Neural progenitor cell (in vitro differentiated cells): ENCODE results near the gene ZBTB12. TPM values are rescaled to one million over a fixed set of nuclear protein-coding genes. Genes with fewer than 3 reads are reported as not detected.
A peak's percentile ranks its signal among the peaks of the same experiment; 100 is the strongest.

ENCODE experiments used
- DNase-seq: peaks from one replicate; pipeline ENCODE4 v3.0.0-alpha.2; 2016; ENCODE audit warnings: low spot score
- H2AFZ ChIP-seq: fragments of 200-600 bp; sonication (generic); replicated peaks from 2 replicates; pipeline ENCODE4 v1.6.1; 2016; ENCODE audit warnings: antibody characterized with exemption
- H3F3A ChIP-seq: fragments of 200-600 bp; sonication (generic); 2 replicates; pipeline ENCODE4 v1.6.1; 2016; ENCODE audit warnings: antibody characterized with exemption, low read depth
- H3K27ac ChIP-seq: fragments of 200-600 bp; sonication (generic); 2 replicates; pipeline ENCODE4 v1.5.1; 2016; ENCODE audit warnings: mild to moderate bottlenecking
- H3K27me3 ChIP-seq: fragments of 200-600 bp; sonication (generic); 2 replicates; pipeline ENCODE4 v1.6.1; 2016; ENCODE audit warnings: mild to moderate bottlenecking, moderate library complexity
- H3K36me3 ChIP-seq: fragments of 200-600 bp; sonication (generic); 2 replicates; pipeline ENCODE4 v1.5.1; 2016
- H3K4me1 ChIP-seq: fragments of 200-600 bp; sonication (generic); 2 replicates; pipeline ENCODE4 v1.6.1; 2016; ENCODE audit warnings: mixed run types
- H3K4me2 ChIP-seq: fragments of 200-600 bp; sonication (generic); 2 replicates; pipeline ENCODE4 v1.6.1; 2016
- H3K4me3 ChIP-seq: fragments of 200-600 bp; sonication (generic); 2 replicates; pipeline ENCODE4 v1.5.1; 2016
- H3K79me2 ChIP-seq: fragments of 200-600 bp; sonication (generic); 2 replicates; pipeline ENCODE4 v1.6.1; 2016; ENCODE audit warnings: low read depth
- H3K9ac ChIP-seq: fragments of 200-600 bp; sonication (generic); 2 replicates; pipeline ENCODE4 v1.6.1; 2016
- H3K9me3 ChIP-seq: fragments of 200-600 bp; sonication (generic); 2 replicates; pipeline ENCODE4 v1.5.1; 2016; ENCODE audit warnings: low read depth
- H4K20me1 ChIP-seq: fragments of 200-600 bp; sonication (generic); 2 replicates; pipeline ENCODE4 v1.6.1; 2016; ENCODE audit warnings: low read depth
- H3K27ac Mint-ChIP-seq: 3 replicates; pipeline ENCODE4 v1.8.0; 2021; ENCODE audit warnings: mixed read lengths
- H3K27me3 Mint-ChIP-seq: 2 replicates; pipeline ENCODE4 v1.8.0; 2022; ENCODE audit warnings: low read depth, mild to moderate bottlenecking, inconsistent platforms, moderate library complexity, mixed read lengths; ENCODE audit not compliant: insufficient read depth
- H3K36me3 Mint-ChIP-seq: 3 replicates; pipeline ENCODE4 v1.8.0; 2021; ENCODE audit warnings: mixed read lengths
- H3K4me1 Mint-ChIP-seq: 3 replicates; pipeline ENCODE4 v1.8.0; 2021; ENCODE audit warnings: mixed read lengths
- H3K4me3 Mint-ChIP-seq: 3 replicates; pipeline ENCODE4 v1.8.0; 2021; ENCODE audit warnings: mild to moderate bottlenecking, moderate library complexity, mixed read lengths
- H3K9me3 Mint-ChIP-seq: 3 replicates; pipeline ENCODE4 v1.8.0; 2020; ENCODE audit warnings: mixed read lengths
- EZH2 ChIP-seq: fragments of 200-600 bp; sonication (generic); IDR thresholded peaks from 2 replicates; pipeline ENCODE4 v1.6.1; 2017; ENCODE audit warnings: antibody characterized with exemption, mild to moderate bottlenecking, moderate library complexity
- EZH2phosphoT487 ChIP-seq: fragments of 200-600 bp; sonication (generic); IDR thresholded peaks from 2 replicates; pipeline ENCODE4 v1.6.1; 2017; ENCODE audit warnings: antibody characterized with exemption
- total RNA-seq: library from RNA; depleted of rRNA; stranded (reverse); fragments of >200 nt; gene quantifications from 2 replicates; pipeline ENCODE4 v1.2.3, GENCODE V29; 2015; ENCODE audit warnings: low replicate concordance
- TF ChIP-seq, protein P1 (sequence below): fragments of 200-600 bp; sonication (generic); IDR thresholded peaks from 2 replicates; pipeline ENCODE4 v1.5.1; 2017; ENCODE audit warnings: antibody characterized with exemption, mild to moderate bottlenecking

Gene ZBTB12
- total RNA-seq, 1 donor from 2014 or later, result 8.4 TPM

- H3K36me3 Mint-ChIP-seq, result peaks cover 40% of the 10 kb centered on the region
- H3K4me3 Mint-ChIP-seq, result no peak overlapping the region
- H3K4me2 ChIP-seq, result no peak overlapping the region
- H3K27me3 ChIP-seq, result no peaks in the 10 kb centered on the region
- no peaks in the 10 kb centered on the region for H3K4me1 Mint-ChIP-seq
- no peaks in the 10 kb centered on the region for H4K20me1 ChIP-seq
- TF ChIP-seq EZH2phosphoT487, result no peak
- no peak for TF ChIP-seq EZH2
- TF ChIP-seq, protein P1, sequence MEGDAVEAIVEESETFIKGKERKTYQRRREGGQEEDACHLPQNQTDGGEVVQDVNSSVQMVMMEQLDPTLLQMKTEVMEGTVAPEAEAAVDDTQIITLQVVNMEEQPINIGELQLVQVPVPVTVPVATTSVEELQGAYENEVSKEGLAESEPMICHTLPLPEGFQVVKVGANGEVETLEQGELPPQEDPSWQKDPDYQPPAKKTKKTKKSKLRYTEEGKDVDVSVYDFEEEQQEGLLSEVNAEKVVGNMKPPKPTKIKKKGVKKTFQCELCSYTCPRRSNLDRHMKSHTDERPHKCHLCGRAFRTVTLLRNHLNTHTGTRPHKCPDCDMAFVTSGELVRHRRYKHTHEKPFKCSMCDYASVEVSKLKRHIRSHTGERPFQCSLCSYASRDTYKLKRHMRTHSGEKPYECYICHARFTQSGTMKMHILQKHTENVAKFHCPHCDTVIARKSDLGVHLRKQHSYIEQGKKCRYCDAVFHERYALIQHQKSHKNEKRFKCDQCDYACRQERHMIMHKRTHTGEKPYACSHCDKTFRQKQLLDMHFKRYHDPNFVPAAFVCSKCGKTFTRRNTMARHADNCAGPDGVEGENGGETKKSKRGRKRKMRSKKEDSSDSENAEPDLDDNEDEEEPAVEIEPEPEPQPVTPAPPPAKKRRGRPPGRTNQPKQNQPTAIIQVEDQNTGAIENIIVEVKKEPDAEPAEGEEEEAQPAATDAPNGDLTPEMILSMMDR, result no peak
- H3K27ac Mint-ChIP-seq, result peak overlapping the region; percentile 50
- H3K79me2 ChIP-seq, result no peaks in the 10 kb centered on the region
- no peak overlapping the region for H3K4me3 ChIP-seq
- H3K27me3 Mint-ChIP-seq, result peaks cover 5% of the 10 kb centered on the region
- no peak overlapping the region for H2AFZ ChIP-seq
- H3K9me3 Mint-ChIP-seq, result no peaks in the 10 kb centered on the region
- no peaks in the 10 kb centered on the region for H3K9me3 ChIP-seq
- H3K36me3 ChIP-seq, result peaks cover 12% of the 10 kb centered on the region
- no peaks in the 10 kb centered on the region for H3F3A ChIP-seq
- no peak overlapping the region for H3K27ac ChIP-seq
- DNase-seq, result no peak
- H3K9ac ChIP-seq, result no peak overlapping the region
- H3K4me1 ChIP-seq, result no peaks in the 10 kb centered on the region
Measured at GRCh38 chr6:31887173-31888007, 14.5 kb downstream of the ZBTB12 start.

DNA sequence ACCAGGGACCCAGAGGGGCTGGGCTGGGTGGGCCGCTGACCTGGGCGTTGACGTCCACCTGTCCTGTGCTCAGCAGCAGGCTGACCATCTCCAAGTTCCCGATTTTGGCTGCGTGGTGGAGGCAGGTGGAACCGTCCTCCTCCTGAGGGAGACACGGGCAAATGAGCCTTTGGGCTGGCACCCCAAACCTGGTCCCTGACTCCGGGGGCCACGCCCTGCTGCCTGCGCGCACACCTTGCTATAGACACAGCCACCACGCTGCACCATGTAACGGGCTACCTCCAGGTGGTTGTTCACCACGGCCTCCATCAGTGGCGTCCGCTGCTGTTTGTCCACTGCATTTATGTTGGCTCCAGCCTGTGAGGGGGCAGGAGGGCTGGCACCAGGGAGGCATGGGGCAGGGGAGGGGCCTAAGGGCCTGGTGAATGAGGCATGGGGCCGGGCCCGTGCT is 15.3 kb downstream of the ZBTB12 start:
- Mint-ChIP-seq H3K36me3 (peaks cover 38% of the 10 kb centered on the region), H3K27ac (no peak overlapping the region), H3K4me3 (no peak overlapping the region), H3K27me3 (peaks cover 5% of the 10 kb centered on the region), H3K9me3 (no peaks in the 10 kb centered on the region), H3K4me1 (no peaks in the 10 kb centered on the region)
- Histone ChIP-seq H2AFZ (no peak overlapping the region), H3K9me3 (no peaks in the 10 kb centered on the region), H3K27me3 (no peaks in the 10 kb centered on the region), H3K79me2 (no peaks in the 10 kb centered on the region), H3K9ac (no peak overlapping the region), H3K4me2 (no peak overlapping the region), H3F3A (no peaks in the 10 kb centered on the region), H3K36me3 (peaks cover 8% of the 10 kb centered on the region), H4K20me1 (no peaks in the 10 kb centered on the region), H3K27ac (no peak overlapping the region), H3K4me1 (no peaks in the 10 kb centered on the region), H3K4me3 (no peak overlapping the region)
- DNase-seq, result no peak
- TF ChIP-seq, protein P1, result no peak
- no peak for TF ChIP-seq EZH2
- no peak for TF ChIP-seq EZH2phosphoT487

DNA sequence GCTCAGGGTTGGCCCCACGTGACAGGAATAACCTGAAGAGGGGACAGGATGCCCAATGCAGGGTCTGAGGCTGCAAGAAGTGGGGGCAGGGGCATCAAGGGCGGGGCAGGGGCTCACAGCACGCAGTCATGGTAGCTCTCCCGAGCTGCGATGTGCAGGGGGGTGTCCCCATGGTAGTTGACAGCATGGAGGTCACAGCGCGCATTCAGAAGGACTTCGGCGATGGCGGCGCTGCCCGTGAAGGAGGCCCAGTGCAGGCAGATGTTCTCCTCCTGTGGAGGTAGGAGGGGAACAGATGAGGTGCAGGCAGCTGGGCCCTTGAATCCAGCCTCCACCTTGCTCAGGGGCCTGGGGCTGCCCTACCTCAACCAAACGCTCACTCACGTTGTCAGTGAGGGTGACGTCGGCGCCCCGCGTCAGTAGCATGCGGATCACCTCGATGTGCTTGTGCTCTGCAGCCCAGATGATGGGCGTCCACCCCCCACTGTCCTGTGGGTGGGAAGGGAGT is 17.3 kb downstream of the ZBTB12 start:
- Histone ChIP-seq H3K27ac (no peak overlapping the region), H3K9ac (no peak overlapping the region), H3K4me1 (no peaks in the 10 kb centered on the region), H3K79me2 (no peaks in the 10 kb centered on the region), H3K36me3 (peaks cover 3% of the 10 kb centered on the region), H3F3A (peaks cover 6% of the 10 kb centered on the region), H3K27me3 (no peaks in the 10 kb centered on the region), H3K9me3 (no peaks in the 10 kb centered on the region), H2AFZ (no peak overlapping the region), H3K4me3 (no peak overlapping the region), H3K4me2 (no peak overlapping the region), H4K20me1 (no peaks in the 10 kb centered on the region)
- Mint-ChIP-seq H3K4me3 (no peak overlapping the region), H3K4me1 (no peaks in the 10 kb centered on the region), H3K36me3 (peaks cover 41% of the 10 kb centered on the region), H3K27me3 (peaks cover 5% of the 10 kb centered on the region), H3K27ac (no peak overlapping the region), H3K9me3 (no peaks in the 10 kb centered on the region)
- TF ChIP-seq EZH2phosphoT487 (no peak), EZH2 (no peak)
- TF ChIP-seq, protein P1, result no peak
- no peak for DNase-seq
